GM23338 (cell line): ENCODE data around the gene ZNF45. TPM values are rescaled to one million over a fixed set of nuclear protein-coding genes. Genes with fewer than 3 reads are reported as not detected.

Source experiments
- ATAC-seq: fragments of 200-7000 bp; cut with Tn5 transposase; 3 replicates; pipeline ENCODE4 v1.9.1; 2020
- DNase-seq: peaks from one replicate; pipeline ENCODE4 v3.0.0-alpha.2; 2015; ENCODE audit warnings: low spot score
- H2AFZ ChIP-seq: fragments of 200-600 bp; sonication (generic); 2 replicates; pipeline ENCODE4 v1.8.0; 2016; ENCODE audit warnings: antibody characterized with exemption, mild to moderate bottlenecking, moderate library complexity
- H3F3A ChIP-seq: fragments of 200-600 bp; sonication (generic); replicated peaks from 2 replicates; pipeline ENCODE4 v1.8.0; 2017; ENCODE audit warnings: antibody characterized with exemption, mixed run types, low read depth
- H3K27ac ChIP-seq: fragments of 200-600 bp; sonication (generic); 2 replicates; pipeline ENCODE4 v1.6.1; 2016; ENCODE audit warnings: low read depth
- H3K27me3 ChIP-seq: fragments of 200-600 bp; sonication (generic); 2 replicates; pipeline ENCODE4 v1.8.0; 2016; ENCODE audit warnings: mild to moderate bottlenecking, mixed run types, moderate library complexity; ENCODE audit not compliant: insufficient read depth
- H3K36me3 ChIP-seq: fragments of 200-600 bp; sonication (generic); 2 replicates; pipeline ENCODE4 v1.8.0; 2016; ENCODE audit warnings: mild to moderate bottlenecking; ENCODE audit not compliant: insufficient read depth
- H3K4me1 ChIP-seq: fragments of 200-600 bp; sonication (generic); 2 replicates; pipeline ENCODE4 v1.8.0; 2016; ENCODE audit warnings: mild to moderate bottlenecking, moderate library complexity; ENCODE audit not compliant: insufficient read depth
- H3K4me2 ChIP-seq: fragments of 200-600 bp; sonication (generic); 2 replicates; pipeline ENCODE4 v1.7.1; 2017; ENCODE audit warnings: mixed run types
- H3K4me3 ChIP-seq: fragments of 200-600 bp; sonication (generic); 2 replicates; pipeline ENCODE4 v1.6.1; 2016; ENCODE audit warnings: mixed run types
- H3K79me2 ChIP-seq: fragments of 200-600 bp; sonication (generic); replicated peaks from 2 replicates; pipeline ENCODE4 v1.8.0; 2017; ENCODE audit warnings: mild to moderate bottlenecking; ENCODE audit not compliant: insufficient read depth
- H3K9me2 ChIP-seq: fragments of 200-600 bp; sonication (generic); 2 replicates; pipeline ENCODE4 v1.8.0; 2017; ENCODE audit not compliant: insufficient read depth
- H4K20me1 ChIP-seq: fragments of 200-600 bp; sonication (generic); replicated peaks from 2 replicates; pipeline ENCODE4 v1.8.0; 2017; ENCODE audit warnings: mild to moderate bottlenecking; ENCODE audit not compliant: insufficient read depth
- H3K27ac Mint-ChIP-seq: 2 replicates; pipeline ENCODE4 v1.8.0; 2020; ENCODE audit warnings: inconsistent platforms, mild to moderate bottlenecking, moderate library complexity, mixed read lengths
- H3K27me3 Mint-ChIP-seq: 3 replicates; pipeline ENCODE4 v1.8.0; 2022; ENCODE audit warnings: low read depth, mild to moderate bottlenecking, moderate library complexity, mixed read lengths, inconsistent platforms; ENCODE audit not compliant: insufficient read depth, poor library complexity
- H3K36me3 Mint-ChIP-seq: 3 replicates; pipeline ENCODE4 v1.8.0; 2021; ENCODE audit warnings: low read depth, mild to moderate bottlenecking, inconsistent platforms, moderate library complexity, mixed read lengths
- H3K4me1 Mint-ChIP-seq: 3 replicates; pipeline ENCODE4 v1.8.0; 2020; ENCODE audit warnings: mild to moderate bottlenecking, inconsistent platforms, mixed read lengths
- H3K4me3 Mint-ChIP-seq: 3 replicates; pipeline ENCODE4 v1.8.0; 2021; ENCODE audit warnings: moderate library complexity, mild to moderate bottlenecking, inconsistent platforms, mixed read lengths
- H3K9me3 Mint-ChIP-seq: 3 replicates; pipeline ENCODE4 v1.8.0; 2020; ENCODE audit warnings: moderate library complexity, mild to moderate bottlenecking, inconsistent platforms, mixed read lengths
- CREB1 ChIP-seq: fragments of 250-450 bp; sonication (Bioruptor Pico); IDR thresholded peaks from 2 replicates; pipeline ENCODE4 v1.5.0; 2020; ENCODE audit warnings: low read depth, mild to moderate bottlenecking, moderate library complexity
- EZH2 ChIP-seq: fragments of 200-600 bp; sonication (generic); IDR thresholded peaks from one replicate; pipeline ENCODE4 v1.8.0; 2017; ENCODE audit warnings: antibody characterized with exemption, mild to moderate bottlenecking, low read depth; ENCODE audit not compliant: unreplicated experiment
- EZH2phosphoT487 ChIP-seq: fragments of 200-600 bp; sonication (generic); IDR thresholded peaks from one replicate; pipeline ENCODE4 v1.8.1; 2018; ENCODE audit warnings: antibody characterized with exemption; ENCODE audit not compliant: unreplicated experiment
- JUNB ChIP-seq: IDR thresholded peaks from one replicate; pipeline ENCODE4 v1.6.1; 2016; ENCODE audit warnings: antibody characterized with exemption; ENCODE audit not compliant: unreplicated experiment
- NANOG ChIP-seq: IDR thresholded peaks from 2 replicates; pipeline ENCODE4 v1.6.1; 2016; ENCODE audit warnings: antibody characterized with exemption, borderline replicate concordance
- POLR2AphosphoS5 ChIP-seq: IDR thresholded peaks from 2 replicates; pipeline ENCODE4 v1.6.1; 2016; ENCODE audit warnings: antibody characterized with exemption, low read depth
- STAT1 ChIP-seq: IDR thresholded peaks from one replicate; pipeline ENCODE4 v1.6.1; 2016; ENCODE audit warnings: antibody characterized with exemption; ENCODE audit not compliant: unreplicated experiment
- ZNF114 ChIP-seq: fragments of 250-450 bp; sonication (Bioruptor Pico); IDR thresholded peaks from 2 replicates; pipeline ENCODE4 v1.5.0; 2020; ENCODE audit warnings: mild to moderate bottlenecking, moderate library complexity
- ZNF331 ChIP-seq: fragments of 250-450 bp; sonication (Bioruptor Pico); IDR thresholded peaks from 2 replicates; pipeline ENCODE4 v1.5.0; 2020; ENCODE audit warnings: low read depth, mild to moderate bottlenecking, moderate library complexity
- polyA plus RNA-seq: library from polyadenylated mRNA; unstranded; fragments of >200 nt; fragmentation: Nextera tagmentation; extraction: Ambion mirVana; gene quantifications from 2 replicates; pipeline ENCODE4 v1.2.1, GENCODE V29; 2016
- total RNA-seq: library from RNA; depleted of rRNA; stranded (reverse); fragments of >200 nt; shearing (Covaris generic); gene quantifications from 2 replicates; pipeline ENCODE4 v1.2.3, GENCODE V29; 2014
- TF ChIP-seq, protein P1 (sequence below): IDR thresholded peaks from 2 replicates; pipeline ENCODE4 v1.6.1; 2016; ENCODE audit warnings: antibody characterized with exemption
- TF ChIP-seq, protein P2 (sequence below): IDR thresholded peaks from one replicate; pipeline ENCODE4 v1.6.1; 2018; ENCODE audit warnings: antibody characterized with exemption; ENCODE audit not compliant: unreplicated experiment
- TF ChIP-seq, protein P3 (sequence below), 2 experiments: fragments of 200-600 bp in 1 of 2; sonication (generic) in 1 of 2; conservative IDR thresholded peaks; 2 replicates each; pipeline versions ENCODE4 v1.5.1 to v1.6.1; 2016 to 2017; ENCODE audit warnings: antibody characterized with exemption in 2 of 2, low read depth in 2 of 2, mild to moderate bottlenecking in 2 of 2, moderate library complexity in 1 of 2
- TF ChIP-seq, protein P4 (sequence below): fragments of 250-450 bp; sonication (Bioruptor Pico); IDR thresholded peaks from 2 replicates; pipeline ENCODE4 v1.5.0; 2020; ENCODE audit warnings: mild to moderate bottlenecking, moderate library complexity

ZNF45 gene
- total and polyA plus RNA-seq, 2 experiments from 2014 or later: 3.3 to 9.6 TPM

DNA sequence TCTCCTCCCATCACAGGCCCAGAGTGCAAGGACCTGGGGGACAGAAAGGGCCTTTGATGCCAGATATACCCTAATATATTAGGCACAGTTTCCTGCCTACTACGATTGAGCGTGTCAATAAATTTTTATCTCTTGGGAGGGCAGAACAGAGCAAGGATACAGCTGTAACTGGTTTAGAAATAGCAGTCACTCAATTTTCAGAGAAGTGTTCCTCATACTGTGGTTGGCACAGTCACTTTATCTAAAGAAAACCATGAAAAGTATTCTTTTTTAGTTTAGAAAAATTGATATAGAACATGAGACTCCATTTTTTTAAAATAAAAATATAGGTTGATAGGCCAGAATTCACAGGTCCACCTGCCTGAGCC lies 48.4 kb upstream of the ZNF45 start:
- no peak for ATAC-seq
- Histone ChIP-seq H3K27ac (no peak overlapping the region), H2AFZ (no peak overlapping the region)

More for the DNA sequence above, 48.4 kb upstream of the ZNF45 start:
- Mint-ChIP-seq H3K9me3 (peaks cover 15% of the 10 kb centered on the region), H3K4me1 (no peaks in the 10 kb centered on the region), H3K27ac (no peak overlapping the region), H3K4me3 (peak overlapping the region; percentile 98; the same call in 2 of the 3 replicates), H3K36me3 (peaks cover under 1% of the 10 kb centered on the region; the same call in 2 of the 3 replicates), H3K27me3 (peaks cover 3% of the 10 kb centered on the region)
- Histone ChIP-seq H3K27me3 (no peaks in the 10 kb centered on the region), H3F3A (no peaks in the 10 kb centered on the region), H3K4me2 (no peak overlapping the region), H3K79me2 (peaks cover 8% of the 10 kb centered on the region; the same call in 1 of the 2 replicates), H3K4me3 (peak overlapping the region; percentile 64; the same call in 1 of the 2 replicates), H4K20me1 (no peaks in the 10 kb centered on the region), H3K36me3 (no peaks in the 10 kb centered on the region), H3K4me1 (no peaks in the 10 kb centered on the region), H3K9me2 (peaks cover 3% of the 10 kb centered on the region; the same call in 1 of the 2 replicates)
- TF ChIP-seq EZH2phosphoT487: no peak
- TF ChIP-seq ZNF114 (CRISPR knock-in tag): no peak
- TF ChIP-seq, protein P1, sequence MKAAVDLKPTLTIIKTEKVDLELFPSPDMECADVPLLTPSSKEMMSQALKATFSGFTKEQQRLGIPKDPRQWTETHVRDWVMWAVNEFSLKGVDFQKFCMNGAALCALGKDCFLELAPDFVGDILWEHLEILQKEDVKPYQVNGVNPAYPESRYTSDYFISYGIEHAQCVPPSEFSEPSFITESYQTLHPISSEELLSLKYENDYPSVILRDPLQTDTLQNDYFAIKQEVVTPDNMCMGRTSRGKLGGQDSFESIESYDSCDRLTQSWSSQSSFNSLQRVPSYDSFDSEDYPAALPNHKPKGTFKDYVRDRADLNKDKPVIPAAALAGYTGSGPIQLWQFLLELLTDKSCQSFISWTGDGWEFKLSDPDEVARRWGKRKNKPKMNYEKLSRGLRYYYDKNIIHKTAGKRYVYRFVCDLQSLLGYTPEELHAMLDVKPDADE: no peak
- TF ChIP-seq POLR2AphosphoS5: no peak
- TF ChIP-seq STAT1: no peak
- TF ChIP-seq, protein P2, sequence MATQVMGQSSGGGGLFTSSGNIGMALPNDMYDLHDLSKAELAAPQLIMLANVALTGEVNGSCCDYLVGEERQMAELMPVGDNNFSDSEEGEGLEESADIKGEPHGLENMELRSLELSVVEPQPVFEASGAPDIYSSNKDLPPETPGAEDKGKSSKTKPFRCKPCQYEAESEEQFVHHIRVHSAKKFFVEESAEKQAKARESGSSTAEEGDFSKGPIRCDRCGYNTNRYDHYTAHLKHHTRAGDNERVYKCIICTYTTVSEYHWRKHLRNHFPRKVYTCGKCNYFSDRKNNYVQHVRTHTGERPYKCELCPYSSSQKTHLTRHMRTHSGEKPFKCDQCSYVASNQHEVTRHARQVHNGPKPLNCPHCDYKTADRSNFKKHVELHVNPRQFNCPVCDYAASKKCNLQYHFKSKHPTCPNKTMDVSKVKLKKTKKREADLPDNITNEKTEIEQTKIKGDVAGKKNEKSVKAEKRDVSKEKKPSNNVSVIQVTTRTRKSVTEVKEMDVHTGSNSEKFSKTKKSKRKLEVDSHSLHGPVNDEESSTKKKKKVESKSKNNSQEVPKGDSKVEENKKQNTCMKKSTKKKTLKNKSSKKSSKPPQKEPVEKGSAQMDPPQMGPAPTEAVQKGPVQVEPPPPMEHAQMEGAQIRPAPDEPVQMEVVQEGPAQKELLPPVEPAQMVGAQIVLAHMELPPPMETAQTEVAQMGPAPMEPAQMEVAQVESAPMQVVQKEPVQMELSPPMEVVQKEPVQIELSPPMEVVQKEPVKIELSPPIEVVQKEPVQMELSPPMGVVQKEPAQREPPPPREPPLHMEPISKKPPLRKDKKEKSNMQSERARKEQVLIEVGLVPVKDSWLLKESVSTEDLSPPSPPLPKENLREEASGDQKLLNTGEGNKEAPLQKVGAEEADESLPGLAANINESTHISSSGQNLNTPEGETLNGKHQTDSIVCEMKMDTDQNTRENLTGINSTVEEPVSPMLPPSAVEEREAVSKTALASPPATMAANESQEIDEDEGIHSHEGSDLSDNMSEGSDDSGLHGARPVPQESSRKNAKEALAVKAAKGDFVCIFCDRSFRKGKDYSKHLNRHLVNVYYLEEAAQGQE: no peak
- no peak for TF ChIP-seq JUNB
- TF ChIP-seq, protein P3, sequence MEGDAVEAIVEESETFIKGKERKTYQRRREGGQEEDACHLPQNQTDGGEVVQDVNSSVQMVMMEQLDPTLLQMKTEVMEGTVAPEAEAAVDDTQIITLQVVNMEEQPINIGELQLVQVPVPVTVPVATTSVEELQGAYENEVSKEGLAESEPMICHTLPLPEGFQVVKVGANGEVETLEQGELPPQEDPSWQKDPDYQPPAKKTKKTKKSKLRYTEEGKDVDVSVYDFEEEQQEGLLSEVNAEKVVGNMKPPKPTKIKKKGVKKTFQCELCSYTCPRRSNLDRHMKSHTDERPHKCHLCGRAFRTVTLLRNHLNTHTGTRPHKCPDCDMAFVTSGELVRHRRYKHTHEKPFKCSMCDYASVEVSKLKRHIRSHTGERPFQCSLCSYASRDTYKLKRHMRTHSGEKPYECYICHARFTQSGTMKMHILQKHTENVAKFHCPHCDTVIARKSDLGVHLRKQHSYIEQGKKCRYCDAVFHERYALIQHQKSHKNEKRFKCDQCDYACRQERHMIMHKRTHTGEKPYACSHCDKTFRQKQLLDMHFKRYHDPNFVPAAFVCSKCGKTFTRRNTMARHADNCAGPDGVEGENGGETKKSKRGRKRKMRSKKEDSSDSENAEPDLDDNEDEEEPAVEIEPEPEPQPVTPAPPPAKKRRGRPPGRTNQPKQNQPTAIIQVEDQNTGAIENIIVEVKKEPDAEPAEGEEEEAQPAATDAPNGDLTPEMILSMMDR (conservative IDR thresholded peaks at IDR 0.05; ENCODE audit: low read depth in 2 of 2): no peak
- TF ChIP-seq NANOG: no peak
- TF ChIP-seq CREB1 (CRISPR knock-in tag): no peak
- TF ChIP-seq ZNF331 (CRISPR knock-in tag): no peak
- TF ChIP-seq, protein P4, sequence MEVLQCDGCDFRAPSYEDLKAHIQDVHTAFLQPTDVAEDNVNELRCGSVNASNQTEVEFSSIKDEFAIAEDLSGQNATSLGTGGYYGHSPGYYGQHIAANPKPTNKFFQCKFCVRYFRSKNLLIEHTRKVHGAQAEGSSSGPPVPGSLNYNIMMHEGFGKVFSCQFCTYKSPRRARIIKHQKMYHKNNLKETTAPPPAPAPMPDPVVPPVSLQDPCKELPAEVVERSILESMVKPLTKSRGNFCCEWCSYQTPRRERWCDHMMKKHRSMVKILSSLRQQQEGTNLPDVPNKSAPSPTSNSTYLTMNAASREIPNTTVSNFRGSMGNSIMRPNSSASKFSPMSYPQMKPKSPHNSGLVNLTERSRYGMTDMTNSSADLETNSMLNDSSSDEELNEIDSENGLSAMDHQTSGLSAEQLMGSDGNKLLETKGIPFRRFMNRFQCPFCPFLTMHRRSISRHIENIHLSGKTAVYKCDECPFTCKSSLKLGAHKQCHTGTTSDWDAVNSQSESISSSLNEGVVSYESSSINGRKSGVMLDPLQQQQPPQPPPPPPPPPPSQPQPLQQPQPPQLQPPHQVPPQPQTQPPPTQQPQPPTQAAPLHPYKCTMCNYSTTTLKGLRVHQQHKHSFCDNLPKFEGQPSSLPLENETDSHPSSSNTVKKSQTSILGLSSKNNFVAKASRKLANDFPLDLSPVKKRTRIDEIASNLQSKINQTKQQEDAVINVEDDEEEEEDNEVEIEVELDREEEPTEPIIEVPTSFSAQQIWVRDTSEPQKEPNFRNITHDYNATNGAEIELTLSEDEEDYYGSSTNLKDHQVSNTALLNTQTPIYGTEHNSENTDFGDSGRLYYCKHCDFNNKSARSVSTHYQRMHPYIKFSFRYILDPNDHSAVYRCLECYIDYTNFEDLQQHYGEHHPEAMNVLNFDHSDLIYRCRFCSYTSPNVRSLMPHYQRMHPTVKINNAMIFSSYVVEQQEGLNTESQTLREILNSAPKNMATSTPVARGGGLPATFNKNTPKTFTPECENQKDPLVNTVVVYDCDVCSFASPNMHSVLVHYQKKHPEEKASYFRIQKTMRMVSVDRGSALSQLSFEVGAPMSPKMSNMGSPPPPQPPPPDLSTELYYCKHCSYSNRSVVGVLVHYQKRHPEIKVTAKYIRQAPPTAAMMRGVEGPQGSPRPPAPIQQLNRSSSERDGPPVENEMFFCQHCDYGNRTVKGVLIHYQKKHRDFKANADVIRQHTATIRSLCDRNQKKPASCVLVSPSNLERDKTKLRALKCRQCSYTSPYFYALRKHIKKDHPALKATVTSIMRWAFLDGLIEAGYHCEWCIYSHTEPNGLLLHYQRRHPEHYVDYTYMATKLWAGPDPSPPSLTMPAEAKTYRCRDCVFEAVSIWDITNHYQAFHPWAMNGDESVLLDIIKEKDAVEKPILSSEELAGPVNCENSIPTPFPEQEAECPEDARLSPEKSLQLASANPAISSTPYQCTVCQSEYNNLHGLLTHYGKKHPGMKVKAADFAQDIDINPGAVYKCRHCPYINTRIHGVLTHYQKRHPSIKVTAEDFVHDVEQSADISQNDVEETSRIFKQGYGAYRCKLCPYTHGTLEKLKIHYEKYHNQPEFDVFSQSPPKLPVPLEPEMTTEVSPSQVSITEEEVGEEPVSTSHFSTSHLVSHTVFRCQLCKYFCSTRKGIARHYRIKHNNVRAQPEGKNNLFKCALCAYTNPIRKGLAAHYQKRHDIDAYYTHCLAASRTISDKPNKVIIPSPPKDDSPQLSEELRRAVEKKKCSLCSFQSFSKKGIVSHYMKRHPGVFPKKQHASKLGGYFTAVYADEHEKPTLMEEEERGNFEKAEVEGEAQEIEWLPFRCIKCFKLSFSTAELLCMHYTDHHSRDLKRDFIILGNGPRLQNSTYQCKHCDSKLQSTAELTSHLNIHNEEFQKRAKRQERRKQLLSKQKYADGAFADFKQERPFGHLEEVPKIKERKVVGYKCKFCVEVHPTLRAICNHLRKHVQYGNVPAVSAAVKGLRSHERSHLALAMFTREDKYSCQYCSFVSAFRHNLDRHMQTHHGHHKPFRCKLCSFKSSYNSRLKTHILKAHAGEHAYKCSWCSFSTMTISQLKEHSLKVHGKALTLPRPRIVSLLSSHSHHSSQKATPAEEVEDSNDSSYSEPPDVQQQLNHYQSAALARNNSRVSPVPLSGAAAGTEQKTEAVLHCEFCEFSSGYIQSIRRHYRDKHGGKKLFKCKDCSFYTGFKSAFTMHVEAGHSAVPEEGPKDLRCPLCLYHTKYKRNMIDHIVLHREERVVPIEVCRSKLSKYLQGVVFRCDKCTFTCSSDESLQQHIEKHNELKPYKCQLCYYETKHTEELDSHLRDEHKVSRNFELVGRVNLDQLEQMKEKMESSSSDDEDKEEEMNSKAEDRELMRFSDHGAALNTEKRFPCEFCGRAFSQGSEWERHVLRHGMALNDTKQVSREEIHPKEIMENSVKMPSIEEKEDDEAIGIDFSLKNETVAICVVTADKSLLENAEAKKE (CRISPR knock-in tag): no peak
- TF ChIP-seq EZH2: no peak
- no peak for DNase-seq
